OCI-LY1 (cell line): ENCODE data around the gene COTL1.

Experiments used
- H2AFZ ChIP-seq: fragments of 200-600 bp; sonication (generic), shearing (Covaris generic); 2 replicates; pipeline ENCODE4 v1.6.0; 2014; ENCODE audit warnings: antibody characterized with exemption, mild to moderate bottlenecking, low read length
- H3F3A ChIP-seq: fragments of 200-600 bp; sonication (generic), shearing (Covaris generic); 2 replicates; pipeline ENCODE4 v1.6.0; 2014; ENCODE audit warnings: mild to moderate bottlenecking, antibody characterized with exemption, low read length, moderate library complexity; ENCODE audit not compliant: insufficient read depth
- H3K27ac ChIP-seq: fragments of 200-600 bp; sonication (generic); 2 replicates; pipeline ENCODE4 v1.5.1; 2014; ENCODE audit warnings: low read length, mixed run types, mild to moderate bottlenecking, low read depth; ENCODE audit not compliant: poor library complexity, severe bottlenecking
- H3K27me3 ChIP-seq: fragments of 200-600 bp; sonication (generic); 2 replicates; pipeline ENCODE4 v1.6.0; 2014; ENCODE audit warnings: antibody characterized with exemption, mild to moderate bottlenecking, low read length, moderate library complexity; ENCODE audit not compliant: insufficient read depth
- H3K36me3 ChIP-seq: fragments of 200-600 bp; sonication (generic); 2 replicates; pipeline ENCODE4 v1.6.1; 2014; ENCODE audit warnings: mild to moderate bottlenecking, antibody characterized with exemption, low read length, moderate library complexity, mixed read lengths; ENCODE audit not compliant: insufficient read depth
- H3K4me1 ChIP-seq: fragments of 200-600 bp; sonication (generic); 2 replicates; pipeline ENCODE4 v1.5.1; 2014; ENCODE audit warnings: mild to moderate bottlenecking, low read length, moderate library complexity; ENCODE audit not compliant: insufficient read depth, severe bottlenecking
- H3K4me2 ChIP-seq: fragments of 200-600 bp; sonication (generic), shearing (Covaris generic); 2 replicates; pipeline ENCODE4 v1.6.1; 2014; ENCODE audit warnings: low read length
- H3K4me3 ChIP-seq: fragments of 200-600 bp; sonication (generic); 2 replicates; pipeline ENCODE4 v1.5.1; 2014; ENCODE audit warnings: low read length, low read depth, mild to moderate bottlenecking, mixed read lengths; ENCODE audit not compliant: poor library complexity, severe bottlenecking
- H3K79me2 ChIP-seq: fragments of 200-600 bp; shearing (Covaris generic); 2 replicates; pipeline ENCODE4 v1.6.1; 2016; ENCODE audit warnings: mixed run types, low read length, mixed read lengths; ENCODE audit not compliant: insufficient read depth
- H3K9ac ChIP-seq: fragments of 200-600 bp; sonication (generic), shearing (Covaris generic); 2 replicates; pipeline ENCODE4 v1.6.1; 2014; ENCODE audit warnings: mild to moderate bottlenecking, low read length, mixed read lengths
- H3K9me2 ChIP-seq: fragments of 200-600 bp; sonication (generic), shearing (Covaris generic); 2 replicates; pipeline ENCODE4 v1.6.1; 2014; ENCODE audit warnings: low read depth, mild to moderate bottlenecking, low read length, mixed read lengths
- H3K9me3 ChIP-seq: fragments of 200-600 bp; shearing (Covaris generic); 2 replicates; pipeline ENCODE4 v1.6.1; 2014; ENCODE audit warnings: low read length, mixed read lengths
- H4K20me1 ChIP-seq: fragments of 200-600 bp; sonication (generic), shearing (Covaris generic); 2 replicates; pipeline ENCODE4 v1.6.0; 2016; ENCODE audit warnings: mild to moderate bottlenecking, low read length; ENCODE audit not compliant: insufficient read depth
- CTCF ChIP-seq: fragments of 200-600 bp; sonication (generic), shearing (Covaris generic); IDR thresholded peaks from 2 replicates; pipeline ENCODE4 v1.5.1; 2017; ENCODE audit warnings: mild to moderate bottlenecking, antibody characterized with exemption, low read length, moderate library complexity, mixed read lengths
- EZH2 ChIP-seq: fragments of 200-600 bp; sonication (generic), shearing (Covaris generic); IDR thresholded peaks from 2 replicates; pipeline ENCODE4 v1.8.0; 2017; ENCODE audit warnings: borderline replicate concordance, mixed run types, mild to moderate bottlenecking, antibody characterized with exemption, low read length, moderate library complexity, mixed read lengths

Gene COTL1

GRCh38 chr16:84617791-84618580, at the start of gene COTL1:
Gene COTL1, minus strand, starts transcription at chr16:84618078. Its CDS starts 164 bp downstream, at chr16:84617914.
- H3K4me1 ChIP-seq: peaks cover 49% of the 10 kb centered on the region
- peak within 1 kb of the TSS; percentile 79 for H3K4me2 ChIP-seq
- H3K36me3 ChIP-seq: peaks cover 44% of the 10 kb centered on the region
- no peaks in the 10 kb centered on the region for H3F3A ChIP-seq
- no peaks in the 10 kb centered on the region for H3K27me3 ChIP-seq
- H4K20me1 ChIP-seq: no peaks in the 10 kb centered on the region
- H3K27ac ChIP-seq: peak within 1 kb of the TSS; percentile 76
- H3K9me2 ChIP-seq: no peaks in the 10 kb centered on the region
- H3K9ac ChIP-seq: peak within 1 kb of the TSS; percentile 95
- no peak within 1 kb of the TSS for H2AFZ ChIP-seq
- peak within 1 kb of the TSS; percentile 98 for H3K4me3 ChIP-seq
- TF ChIP-seq CTCF (no peak), EZH2 (no peak)
- peaks cover 44% of the 10 kb centered on the region for H3K79me2 ChIP-seq
- H3K9me3 ChIP-seq: no peaks in the 10 kb centered on the region

- no peaks in the 10 kb centered on the region for H3K9me2 ChIP-seq
- no peaks in the 10 kb centered on the region for H3K27me3 ChIP-seq
- no peak overlapping the region for H3K4me2 ChIP-seq
- no peaks in the 10 kb centered on the region for H3K9me3 ChIP-seq
- H3K27ac ChIP-seq: no peak overlapping the region
- no peaks in the 10 kb centered on the region for H4K20me1 ChIP-seq
- no peak overlapping the region for H3K4me3 ChIP-seq
- H3K4me1 ChIP-seq: peaks cover 21% of the 10 kb centered on the region
- TF ChIP-seq EZH2 (no peak), CTCF (no peak)
- H3K36me3 ChIP-seq: peaks cover 38% of the 10 kb centered on the region
- H3F3A ChIP-seq: no peaks in the 10 kb centered on the region
- no peak overlapping the region for H2AFZ ChIP-seq
- no peak overlapping the region for H3K9ac ChIP-seq
- H3K79me2 ChIP-seq: no peaks in the 10 kb centered on the region
These were observed 48.0 kb upstream of the COTL1 start for GRCh38 chr16:84665843-84666242.

- TF ChIP-seq EZH2 (no peak), CTCF (no peak)
- Histone ChIP-seq H3K4me2 (no peak overlapping the region), H3K79me2 (no peaks in the 10 kb centered on the region), H4K20me1 (no peaks in the 10 kb centered on the region), H3K27me3 (no peaks in the 10 kb centered on the region), H3K4me3 (no peak overlapping the region), H3K9me2 (no peaks in the 10 kb centered on the region), H3F3A (no peaks in the 10 kb centered on the region), H3K27ac (no peak overlapping the region), H2AFZ (no peak overlapping the region), H3K36me3 (peaks cover 38% of the 10 kb centered on the region), H3K9ac (no peak overlapping the region), H3K9me3 (no peaks in the 10 kb centered on the region), H3K4me1 (peaks cover 21% of the 10 kb centered on the region)
These were observed 47.5 kb upstream of the COTL1 start for GRCh38 chr16:84665359-84665758.
